NCI-H510A (cell line): ENCODE data around the gene CADM1.

Experiments used
- DNase-seq: peaks from one replicate; lab custom pipeline; 2025; lab: John Stamatoyannopoulos, UW

CADM1 gene

DNA sequence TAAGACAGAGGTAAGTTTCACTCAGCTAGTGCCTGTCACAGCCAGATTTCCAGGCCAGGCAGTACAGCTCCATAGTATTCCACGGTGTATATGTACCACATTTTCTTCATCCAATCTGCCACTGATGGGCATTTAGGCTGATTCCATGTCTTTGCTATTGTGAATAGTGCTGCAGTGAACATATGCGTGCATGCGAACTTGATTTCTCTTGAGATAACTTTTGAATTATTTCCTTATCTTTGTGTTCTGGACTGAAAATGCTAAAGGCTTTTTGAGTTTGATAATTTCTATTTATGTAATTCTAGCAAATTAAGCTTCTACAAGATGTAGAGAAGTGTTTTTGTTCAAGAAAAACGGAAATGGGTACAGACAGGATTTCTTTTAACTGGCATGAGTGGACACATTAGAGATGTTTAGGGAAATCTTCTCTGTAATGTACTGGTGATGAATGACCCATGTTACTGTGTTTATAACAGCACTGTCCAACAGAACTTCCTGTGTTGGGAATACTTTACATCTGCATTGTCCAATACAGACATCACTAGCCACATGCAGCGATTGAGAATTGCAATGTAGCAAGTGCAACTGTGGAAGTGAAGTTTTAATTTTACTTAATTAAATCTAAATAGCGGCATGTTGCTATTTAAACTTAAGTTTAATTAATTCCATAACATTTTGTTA, 151.3 kb downstream of the CADM1 start:
- no peak for DNase-seq

GRCh38 chr11:115349335-115350017, 154.7 kb downstream of the CADM1 start:
- DNase-seq: no peak

DNA sequence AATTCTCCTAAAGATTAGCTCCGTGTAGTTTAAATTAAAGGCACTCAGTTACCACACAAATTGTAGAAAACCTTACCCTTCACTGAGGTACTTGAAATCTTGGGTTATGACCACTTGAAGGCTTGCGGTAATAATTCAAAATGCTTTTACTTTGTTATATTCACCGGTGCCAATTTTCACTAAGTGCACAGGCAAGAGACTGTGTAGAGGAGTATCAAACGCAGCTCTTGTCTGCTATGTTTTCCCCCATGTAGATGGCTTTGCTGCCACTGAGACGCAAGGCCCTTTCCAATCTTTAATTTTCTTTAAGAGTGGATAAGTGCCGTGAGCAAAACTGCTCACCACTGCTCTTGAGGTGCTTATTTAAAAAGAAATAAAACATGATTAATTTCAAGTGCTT, 155.8 kb downstream of the CADM1 start:
- DNase-seq: no peak

DNA sequence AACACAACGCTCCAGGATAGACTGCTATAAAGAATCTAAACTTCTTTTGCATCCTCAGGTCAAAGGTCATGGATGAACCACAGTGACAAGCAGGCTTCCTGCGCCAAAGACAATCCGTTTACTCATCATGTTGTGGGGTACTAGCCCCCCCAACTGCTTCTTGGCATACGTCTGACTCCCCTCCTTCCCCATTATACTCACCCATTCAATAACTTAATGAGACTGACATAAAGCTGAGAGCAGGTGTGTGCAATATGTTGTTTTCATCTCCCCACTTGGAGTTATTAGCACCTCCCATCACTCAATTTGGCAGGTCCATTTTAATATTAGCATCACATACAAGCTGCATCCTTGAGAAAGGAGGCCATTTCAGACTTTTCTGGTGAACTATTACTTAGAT, 157.1 kb downstream of the CADM1 start:
- DNase-seq: no peak

- no peak for DNase-seq
These were observed 158.4 kb downstream of the CADM1 start for GRCh38 chr11:115345840-115346239.

DNA sequence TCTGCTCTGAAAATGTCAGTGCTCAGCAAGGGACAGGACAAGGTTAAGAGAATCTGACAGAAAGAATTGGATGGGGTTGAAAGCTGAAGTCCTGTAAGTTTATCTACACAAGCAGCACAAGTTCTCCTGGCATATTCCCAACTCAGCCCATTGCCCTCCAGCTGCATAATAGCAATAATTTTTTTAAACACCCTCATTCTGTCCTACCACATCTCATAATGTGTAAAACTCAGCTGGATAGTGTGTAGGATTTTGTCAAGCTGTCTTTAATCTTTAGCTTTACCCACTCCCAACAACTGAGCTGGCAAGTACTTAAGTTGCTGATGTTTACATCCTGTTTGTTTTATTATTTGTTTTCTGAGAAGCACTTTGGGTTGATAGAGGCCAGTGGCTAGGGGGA, 158.9 kb downstream of the CADM1 start:
- no peak for DNase-seq

- DNase-seq: no peak
These were observed 159.4 kb downstream of the CADM1 start for GRCh38 chr11:115344846-115345245.

- no peak for DNase-seq
These were observed 162.1 kb downstream of the CADM1 start for GRCh38 chr11:115342142-115342541.

- DNase-seq: no peak
These were observed 163.3 kb downstream of the CADM1 start for GRCh38 chr11:115340874-115341273.

GRCh38 chr11:115338476-115338875, 165.7 kb downstream of the CADM1 start:
- DNase-seq: no peak

- DNase-seq: no peak
These were observed 169.1 kb downstream of the CADM1 start for GRCh38 chr11:115334932-115335788.

DNA sequence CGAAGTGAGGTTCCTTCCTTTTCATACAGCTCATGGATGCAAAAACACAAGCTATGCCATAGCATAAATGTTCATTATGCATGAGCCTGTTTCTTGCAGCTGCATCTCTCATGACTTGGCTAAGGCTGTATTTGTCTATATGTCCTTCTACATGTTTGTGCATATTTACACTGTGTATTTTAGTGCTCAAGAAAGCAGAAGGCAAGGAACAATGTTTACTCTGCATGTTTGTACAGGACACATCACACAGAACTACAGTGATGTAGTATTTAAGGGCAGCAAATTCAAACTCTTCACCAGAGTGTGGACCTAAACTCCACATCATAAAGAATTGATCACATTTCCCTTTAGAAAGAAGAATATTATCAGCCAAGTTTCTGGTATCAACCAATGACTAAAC, 170.3 kb downstream of the CADM1 start:
- DNase-seq: peak; percentile 29

- DNase-seq: peak; percentile 31
These were observed 171.1 kb downstream of the CADM1 start for GRCh38 chr11:115333121-115333520.

DNA sequence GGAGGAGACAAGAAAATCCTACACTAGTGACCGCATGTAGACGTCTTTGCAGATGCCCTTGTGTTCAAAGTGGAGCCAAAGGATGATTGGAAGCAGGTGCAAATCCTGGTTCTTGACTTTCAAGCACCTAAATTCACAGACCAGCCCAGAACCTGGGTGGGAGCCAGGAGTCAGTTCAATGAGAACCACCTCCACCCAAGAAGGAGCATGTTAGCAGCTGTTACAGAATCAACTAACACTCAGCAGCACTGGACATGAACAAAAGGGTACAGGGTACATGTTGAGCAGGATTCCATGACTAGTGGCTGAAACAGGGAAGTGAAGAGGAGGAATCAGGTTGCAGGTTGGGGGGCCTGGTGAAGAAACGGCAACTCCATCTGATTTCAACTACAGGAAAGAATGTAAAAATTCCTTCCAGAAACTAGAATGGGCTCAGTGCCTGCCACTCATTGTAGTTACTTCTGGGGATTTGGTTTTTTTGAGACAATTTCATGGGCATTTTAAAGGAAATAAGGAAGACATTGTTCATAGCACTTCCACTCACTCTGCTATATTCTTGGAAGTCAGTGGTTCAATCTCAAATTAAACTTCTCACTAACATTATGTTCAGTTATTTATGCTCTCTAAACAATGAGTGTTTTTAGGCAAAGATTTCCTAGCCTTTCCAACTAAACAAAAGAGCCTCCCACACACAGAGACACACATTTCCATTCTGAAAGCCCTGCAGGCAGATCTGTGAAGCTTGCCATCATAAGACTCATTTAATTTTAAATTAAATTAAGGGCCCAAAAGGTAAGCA, 173.3 kb downstream of the CADM1 start:
- no peak for DNase-seq

DNA sequence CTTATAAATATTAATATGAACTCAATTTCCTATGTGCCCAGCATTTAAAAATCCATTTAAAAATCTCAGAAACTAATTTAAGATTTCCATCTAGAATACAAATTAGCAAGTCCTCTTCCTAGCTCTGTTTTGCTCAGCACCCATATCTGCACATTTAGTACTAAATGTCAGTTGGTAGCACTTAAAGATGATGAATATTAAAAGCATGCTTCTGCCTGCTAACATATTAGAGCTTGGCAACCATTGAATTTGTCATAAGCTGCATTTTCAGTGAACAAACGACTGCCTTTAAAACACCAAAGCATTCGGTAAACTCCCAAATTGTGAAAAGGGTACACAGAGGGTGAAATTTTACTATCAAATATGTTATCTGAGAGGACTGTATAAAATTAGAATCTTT, 177.7 kb downstream of the CADM1 start:
- DNase-seq: no peak

DNA sequence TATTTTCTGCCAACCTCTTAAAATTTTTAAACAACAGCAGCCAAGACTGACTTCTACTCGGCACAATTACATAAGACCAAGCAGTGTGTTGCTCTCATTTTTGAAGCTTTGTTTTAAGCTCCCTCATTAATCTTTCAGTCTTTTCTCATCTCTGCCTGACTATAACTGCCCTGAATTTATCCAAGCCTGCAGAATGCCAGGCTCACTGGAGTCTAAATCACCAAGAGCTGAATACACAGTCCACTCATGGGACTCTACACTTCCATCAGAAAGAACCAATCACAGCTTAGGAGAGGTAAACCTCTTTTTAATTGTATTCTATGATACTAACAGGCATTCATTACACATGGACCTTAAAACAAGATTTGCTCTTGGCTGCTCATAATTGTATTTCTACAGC, 178.7 kb downstream of the CADM1 start:
- DNase-seq: no peak

GRCh38 chr11:115324581-115325432, 179.4 kb downstream of the CADM1 start:
- peak; percentile 65 for DNase-seq

- no peak for DNase-seq
These were observed 181.5 kb downstream of the CADM1 start for GRCh38 chr11:115322553-115323203.

DNA sequence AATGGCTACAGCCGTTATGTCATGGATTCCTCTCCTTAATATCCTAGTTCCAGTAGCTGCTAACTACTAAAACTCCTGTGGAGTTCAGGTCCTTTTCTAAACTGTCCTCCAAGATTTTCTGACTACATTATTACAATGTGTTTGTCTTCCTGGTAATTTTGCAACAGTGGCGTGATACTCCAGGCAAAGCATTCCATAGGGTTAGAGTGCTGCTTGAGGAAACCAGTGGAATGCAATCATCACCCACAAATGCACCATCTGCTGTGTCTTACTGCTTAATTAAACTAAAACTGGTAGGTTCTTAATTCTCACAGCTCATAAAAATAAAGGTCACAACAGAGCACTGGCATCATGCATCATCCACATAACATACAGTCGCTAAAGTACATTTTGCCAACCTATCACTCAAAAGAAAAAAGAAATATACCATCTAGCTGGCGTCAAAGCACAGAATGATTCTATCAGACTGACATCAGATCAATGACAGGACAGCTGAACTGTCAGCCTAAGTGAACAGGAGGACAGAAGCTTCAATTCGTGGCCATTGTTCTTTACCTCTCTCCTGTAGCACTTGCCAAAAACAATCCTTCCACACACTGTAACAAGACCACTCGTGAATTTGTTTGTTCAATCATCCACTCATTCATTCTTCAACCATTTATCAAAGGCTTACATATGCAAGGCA, 182.5 kb downstream of the CADM1 start:
- no peak for DNase-seq
